ENCODE results near the gene ZNF385A. TPM values are rescaled to one million over a fixed set of nuclear protein-coding genes. Genes with fewer than 3 reads are reported as not detected.

Gene ZNF385A
- total and polyA plus RNA-seq, 2 of the 13 experiments (the other 11 are each of a cell fraction or from before 2014, with no cell fraction given), result 0.44 to 0.67 TPM

- TF ChIP-seq POGK (CRISPR knock-in tag; conservative IDR thresholded peaks at IDR 0.05) (0 out of 2 replicates have a peak, but pooled peaks have one; percentile 8), HOXA7 (CRISPR knock-in tag; IDR thresholded peaks at IDR 0.05) (no peak), ZNF263 (CRISPR knock-in tag; IDR thresholded peaks at IDR 0.05) (0 out of 2 replicates have a peak, but pooled peaks have one; percentile 17), ZNF138 (CRISPR knock-in tag; IDR thresholded peaks at IDR 0.05; ENCODE audit: low read depth) (no peak), RAD51 (IDR thresholded peaks at IDR 0.05; ENCODE audit: borderline replicate concordance) (no peak), KMT2A (CRISPR knock-in tag; IDR thresholded peaks at IDR 0.05) (no peak), UBTF (CRISPR knock-in tag; IDR thresholded peaks at IDR 0.05) (0 out of 2 replicates have a peak, but pooled peaks have one; percentile 1), NBN (conservative IDR thresholded peaks at IDR 0.05) (no peak), ZNF224 (CRISPR knock-in tag; IDR thresholded peaks at IDR 0.05) (no peak)
These were observed 6.6 kb downstream of the ZNF385A start (continued) for GRCh38 chr12:54377797-54378515.

All from HepG2 (cell line).